Upper lobe of left lung (tissue), 4 donors: ENCODE results near the gene IL12RB2.

Experiments
- CTCF ChIP-seq, 6 experiments: fragments of 450-650 bp in 4 of 6; fragments of 200-600 bp in 2 of 6; sonication (generic) in 2 of 6; IDR thresholded peaks; one replicate each; pipeline ENCODE4 v1.5.1; 2016 to 2019; ENCODE audit warnings: antibody characterized with exemption in 6 of 6
- EP300 ChIP-seq, 4 donors: sonication (generic); formaldehyde crosslinking; IDR thresholded peaks; one replicate each; pipeline ENCODE4 v1.5.1; 2017; ENCODE audit warnings: antibody characterized with exemption in 4 of 4, control low read depth in 2 of 4
- POLR2A ChIP-seq, 4 donors: fragments of 450-650 bp; IDR thresholded peaks; one replicate each; pipeline ENCODE4 v1.5.1; 2016 to 2017; ENCODE audit warnings: antibody characterized with exemption in 4 of 4, mild to moderate bottlenecking in 2 of 4
- POLR2AphosphoS5 ChIP-seq, 2 donors: sonication (generic); formaldehyde crosslinking; IDR thresholded peaks; one replicate each; pipeline ENCODE4 v1.5.1; 2017; ENCODE audit warnings: antibody characterized with exemption in 2 of 2

GRCh38 chr1:67274623-67275325 lies 32.9 kb upstream of the IL12RB2 start:
- TF ChIP-seq CTCF (IDR thresholded peaks at IDR 0.05) = no peak
- TF ChIP-seq POLR2A (IDR thresholded peaks at IDR 0.05) = no peak
- no peak for TF ChIP-seq POLR2AphosphoS5 (IDR thresholded peaks at IDR 0.05)
- no peak for TF ChIP-seq EP300 (IDR thresholded peaks at IDR 0.05)
